KMS-11 (cell line): Measurements from ENCODE around the gene DUSP5.

ENCODE experiments used
- H2AFZ ChIP-seq: fragments of 200-600 bp; sonication (generic); 2 replicates; pipeline ENCODE4 v1.6.1; 2016; ENCODE audit warnings: antibody characterized with exemption, mixed run types, low read depth
- H3K27ac ChIP-seq: fragments of 200-600 bp; sonication (generic); 2 replicates; pipeline ENCODE4 v1.6.1; 2016; ENCODE audit warnings: mild to moderate bottlenecking, mixed run types
- H3K27me3 ChIP-seq: fragments of 200-600 bp; sonication (generic); 2 replicates; pipeline ENCODE4 v1.6.1; 2017; ENCODE audit warnings: mild to moderate bottlenecking, low read depth, mixed run types, moderate library complexity; ENCODE audit not compliant: insufficient read depth
- H3K36me3 ChIP-seq: fragments of 200-600 bp; sonication (generic); 2 replicates; pipeline ENCODE4 v1.6.1; 2017; ENCODE audit warnings: mild to moderate bottlenecking, mixed run types; ENCODE audit not compliant: insufficient read depth
- H3K4me1 ChIP-seq: fragments of 200-600 bp; sonication (generic); 2 replicates; pipeline ENCODE4 v1.6.1; 2016; ENCODE audit warnings: mild to moderate bottlenecking, low read depth, mixed run types; ENCODE audit not compliant: poor library complexity, severe bottlenecking
- H3K4me2 ChIP-seq: fragments of 200-600 bp; sonication (generic); 2 replicates; pipeline ENCODE4 v1.7.0; 2016; ENCODE audit warnings: mild to moderate bottlenecking, mixed run types
- H3K4me3 ChIP-seq: fragments of 200-600 bp; sonication (generic); IDR thresholded peaks from 2 replicates; pipeline ENCODE4 v1.6.1; 2017; ENCODE audit warnings: low read depth, low read length, mixed read lengths; ENCODE audit not compliant: insufficient read depth
- H3K79me2 ChIP-seq: fragments of 200-600 bp; sonication (generic); 2 replicates; pipeline ENCODE4 v1.6.1; 2016; ENCODE audit warnings: low read depth, mixed run types; ENCODE audit not compliant: insufficient read depth
- H3K9ac ChIP-seq: fragments of 200-600 bp; sonication (generic); 2 replicates; pipeline ENCODE4 v1.6.1; 2016; ENCODE audit warnings: mild to moderate bottlenecking, mixed run types
- H4K20me1 ChIP-seq: fragments of 200-600 bp; sonication (generic); 2 replicates; pipeline ENCODE4 v1.6.1; 2016; ENCODE audit warnings: mild to moderate bottlenecking, mixed run types; ENCODE audit not compliant: insufficient read depth
- CTCF ChIP-seq: fragments of 200-600 bp; sonication (generic); conservative IDR thresholded peaks from 2 replicates; pipeline ENCODE4 v1.6.1; 2017; ENCODE audit warnings: low read depth, mild to moderate bottlenecking, antibody characterized with exemption, low read length, moderate library complexity, mixed read lengths

The DUSP5 gene

GRCh38 chr10:110456523-110457091, 41.1 kb upstream of the DUSP5 start:
- H3K9ac ChIP-seq, result no peak overlapping the region
- H3K4me1 ChIP-seq, result peaks cover 75% of the 10 kb centered on the region
- TF ChIP-seq CTCF, result no peak
- H4K20me1 ChIP-seq, result no peaks in the 10 kb centered on the region
- H3K4me2 ChIP-seq, result peak overlapping the region; percentile 50; the same call in 1 of the 2 replicates
- no peak overlapping the region for H3K27ac ChIP-seq
- no peaks in the 10 kb centered on the region for H3K27me3 ChIP-seq
- H3K79me2 ChIP-seq, result no peaks in the 10 kb centered on the region
- H3K36me3 ChIP-seq, result no peaks in the 10 kb centered on the region
- H2AFZ ChIP-seq, result no peak overlapping the region
- H3K4me3 ChIP-seq, result no peak overlapping the region

DNA sequence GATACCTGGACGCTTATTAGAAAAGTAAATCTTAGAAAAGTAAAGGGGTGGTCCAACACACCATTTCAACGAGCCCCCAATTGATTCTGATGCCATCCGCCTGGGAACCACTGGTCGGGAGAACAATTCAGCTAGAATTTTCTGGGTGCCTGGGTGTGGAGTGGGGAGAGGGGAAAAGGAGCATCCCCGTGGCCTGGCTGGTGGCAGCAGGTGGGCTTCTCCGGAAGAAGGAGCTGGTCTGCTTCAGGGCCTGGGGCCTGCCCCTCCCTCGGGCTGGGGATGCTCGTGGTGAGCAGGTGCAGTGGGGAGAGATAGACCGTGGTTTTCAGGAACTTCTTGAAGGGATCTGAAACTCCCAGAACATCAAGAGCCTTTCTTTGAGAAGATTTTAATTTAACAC, 39.9 kb upstream of the DUSP5 start:
- H3K27ac ChIP-seq, result peak overlapping the region; percentile 34; the same call in 1 of the 2 replicates
- no peak overlapping the region for H2AFZ ChIP-seq
- H3K4me2 ChIP-seq, result peak overlapping the region; percentile 50
- no peaks in the 10 kb centered on the region for H3K36me3 ChIP-seq
- H3K4me3 ChIP-seq, result no peak overlapping the region
- no peak for TF ChIP-seq CTCF
- no peaks in the 10 kb centered on the region for H3K27me3 ChIP-seq
- no peaks in the 10 kb centered on the region for H3K79me2 ChIP-seq
- peaks cover 82% of the 10 kb centered on the region for H3K4me1 ChIP-seq
- H3K9ac ChIP-seq, result no peak overlapping the region
- H4K20me1 ChIP-seq, result no peaks in the 10 kb centered on the region

GRCh38 chr10:110458266-110458920, 39.3 kb upstream of the DUSP5 start:
- no peak overlapping the region for H3K4me3 ChIP-seq
- peaks cover 82% of the 10 kb centered on the region for H3K4me1 ChIP-seq
- peak overlapping the region; percentile 34; the same call in 1 of the 2 replicates for H3K27ac ChIP-seq
- H2AFZ ChIP-seq, result no peak overlapping the region
- peak overlapping the region; percentile 50 for H3K4me2 ChIP-seq
- no peak overlapping the region for H3K9ac ChIP-seq
- no peaks in the 10 kb centered on the region for H4K20me1 ChIP-seq
- no peaks in the 10 kb centered on the region for H3K36me3 ChIP-seq
- H3K79me2 ChIP-seq, result no peaks in the 10 kb centered on the region
- TF ChIP-seq CTCF, result no peak
- H3K27me3 ChIP-seq, result no peaks in the 10 kb centered on the region

DNA sequence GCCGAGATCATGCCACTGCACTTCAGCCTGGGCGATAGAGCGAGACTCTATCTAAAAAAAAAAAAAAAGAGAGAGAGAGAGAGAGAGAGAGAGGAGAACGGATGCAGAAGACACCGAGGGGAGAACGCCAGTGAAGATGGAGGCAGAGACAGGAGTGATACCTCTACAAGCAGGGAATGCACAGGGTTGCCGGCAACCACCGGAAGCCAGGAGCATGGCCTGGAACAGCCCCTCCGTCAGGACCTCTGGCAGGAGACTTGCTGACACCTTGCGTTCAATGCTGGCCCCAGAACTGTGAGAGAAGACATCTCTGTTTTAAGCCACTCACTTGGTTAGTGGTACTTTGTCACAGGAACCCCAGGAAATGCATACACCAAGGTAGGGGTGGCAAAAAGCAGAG, 38.1 kb upstream of the DUSP5 start:
- Histone ChIP-seq H3K36me3 (no peaks in the 10 kb centered on the region), H3K9ac (no peak overlapping the region), H3K79me2 (no peaks in the 10 kb centered on the region), H3K27ac (peak overlapping the region; percentile 50; the same call in 1 of the 2 replicates), H4K20me1 (no peaks in the 10 kb centered on the region), H3K4me2 (peak overlapping the region; percentile 93), H3K27me3 (no peaks in the 10 kb centered on the region), H3K4me3 (no peak overlapping the region), H3K4me1 (peaks cover 94% of the 10 kb centered on the region), H2AFZ (no peak overlapping the region)
- TF ChIP-seq CTCF, result no peak
